Stimulated activated CD8-positive, alpha-beta memory T cell treated with anti-CD3 and anti-CD28 coated beads, Interleukin-4, amount 100 ng/mL, for 4 hours (primary cell): Measurements from ENCODE around the gene IFT122.

Source experiments
- DNase-seq, 2 donors: peaks; one replicate each; pipeline ENCODE4 v3.0.0-alpha.2; 2020; ENCODE audit warnings: low read depth in 2 of 2, low spot score in 1 of 2

Gene IFT122

DNA sequence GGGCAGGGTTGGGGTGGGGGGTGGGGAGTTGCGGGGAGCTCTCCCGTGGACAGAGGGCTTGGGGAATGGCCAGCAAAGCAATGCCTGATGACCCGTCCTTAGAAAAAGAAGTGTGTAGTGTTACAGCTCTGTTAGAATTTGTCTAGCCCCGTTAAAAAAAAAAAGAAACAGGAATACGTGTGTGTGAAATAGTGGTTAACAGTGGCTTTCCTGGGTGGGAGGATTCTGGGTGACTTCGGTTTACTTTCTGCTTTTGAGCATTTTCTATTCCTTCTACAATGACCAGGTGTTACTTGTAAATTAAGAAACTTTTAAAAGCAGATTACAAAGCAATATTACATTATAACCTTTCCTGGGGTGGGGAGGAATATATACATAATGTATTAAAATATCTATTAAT is 127.9 kb downstream of the IFT122 start:
- DNase-seq = no peak

DNA sequence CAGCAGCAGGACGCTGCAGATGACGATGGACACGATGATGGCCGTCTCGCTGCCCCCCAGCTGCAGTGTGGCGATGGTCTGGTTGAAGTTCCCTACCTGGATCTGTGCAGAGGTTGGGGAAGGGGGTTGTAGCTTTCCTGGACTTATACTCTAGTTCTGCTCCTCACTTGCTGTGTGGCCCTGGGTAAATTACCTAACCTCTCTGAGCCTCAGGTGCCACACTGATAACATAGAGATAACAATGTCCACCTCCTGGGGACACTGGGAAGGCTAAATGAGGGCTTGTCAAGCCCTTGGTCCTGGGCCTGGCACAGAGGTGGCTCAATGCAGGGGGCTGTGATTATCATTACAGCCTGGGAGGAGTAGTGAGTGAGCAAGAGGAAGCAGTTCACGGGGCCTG is 129.8 kb downstream of the IFT122 start:
- no peak for DNase-seq
